Measurements from ENCODE around the gene MTERF4. TPM values are rescaled to one million over a fixed set of nuclear protein-coding genes. Genes with fewer than 3 reads are reported as not detected.

The MTERF4 gene
- total and polyA plus RNA-seq, 10 of the 15 experiments (the other 5 are each of a cell fraction or from before 2014, with no cell fraction given), result 36.7 to 69.1 (median 45.5) TPM

- TF ChIP-seq E4F1 (IDR thresholded peaks at IDR 0.05; ENCODE audit: borderline replicate concordance, partially characterized antibody) (no peak), TAF1 (IDR thresholded peaks at IDR 0.05; ENCODE audit: borderline replicate concordance, low read depth, low read length) (peak; percentile 36; the same call in 1 of the 2 replicates), SPI1 (IDR thresholded peaks at IDR 0.05; ENCODE audit: borderline replicate concordance, insufficient read depth, low read depth, low read length) (no peak), RFX5 (IDR thresholded peaks at IDR 0.05; ENCODE audit: low read depth, low read length) (peak; percentile 62; the same call in 1 of the 2 replicates), SREBF2 (IDR thresholded peaks at IDR 0.05; ENCODE audit: low read length) (no peak), EED (IDR thresholded peaks at IDR 0.05; ENCODE audit: low read depth) (peak; percentile 72), USF2 (IDR thresholded peaks at IDR 0.05; ENCODE audit: borderline replicate concordance, low read depth, low read length) (no peak), DPF2 (IDR thresholded peaks at IDR 0.05) (0 out of 2 replicates have a peak, but pooled peaks have one; percentile 71), ZBTB11 (CRISPR knock-in tag; IDR thresholded peaks at IDR 0.05) (no peak), BACH1 (IDR thresholded peaks at IDR 0.05; ENCODE audit: borderline replicate concordance) (peak; percentile 15; the same call in 1 of the 2 replicates), HDAC6 (IDR thresholded peaks at IDR 0.05; ENCODE audit: unreplicated experiment) (no peak), NR2C1 (IDR thresholded peaks at IDR 0.05) (no peak), STAT3 (IDR thresholded peaks at IDR 0.05; ENCODE audit: low read depth, low read length) (0 out of 2 replicates have a peak, but pooled peaks have one; percentile 69), SMARCA5 (IDR thresholded peaks at IDR 0.05) (0 out of 2 replicates have a peak, but pooled peaks have one; percentile 67), CBX5 (IDR thresholded peaks at IDR 0.05; ENCODE audit: low read depth) (no peak), ZBTB4 (CRISPR knock-in tag; IDR thresholded peaks at IDR 0.05) (no peak), MLLT1 (IDR thresholded peaks at IDR 0.05) (0 out of 2 replicates have a peak, but pooled peaks have one; percentile 48)
Observed at GRCh38 chr2:241087420-241088268, 14.4 kb downstream of the MTERF4 start (continued).
